Ectodermal cell (in vitro differentiated cells): Measurements from ENCODE around the gene PROSER2.

Experiments used
- H3K27ac ChIP-seq: 2 replicates; pipeline ENCODE4 v1.7.0; 2013; ENCODE audit warnings: mild to moderate bottlenecking, low read depth, low read length; ENCODE audit not compliant: insufficient read depth, poor library complexity, severe bottlenecking
- H3K27me3 ChIP-seq: 2 replicates; pipeline ENCODE4 v1.7.0; 2013; ENCODE audit warnings: mild to moderate bottlenecking, low read length; ENCODE audit not compliant: insufficient read depth, control insufficient read depth, poor library complexity, severe bottlenecking
- H3K36me3 ChIP-seq: one replicate; pipeline ENCODE4 v1.7.0; 2013; ENCODE audit warnings: low read length; ENCODE audit not compliant: control insufficient read depth, insufficient read depth
- H3K4me1 ChIP-seq: one replicate; pipeline ENCODE4 v1.7.0; 2013; ENCODE audit warnings: low read length; ENCODE audit not compliant: control insufficient read depth, insufficient read depth
- H3K4me3 ChIP-seq: 2 replicates; pipeline ENCODE4 v1.7.0; 2013; ENCODE audit warnings: low read depth, low read length, control low read depth; ENCODE audit not compliant: insufficient read depth
- H3K9me3 ChIP-seq: 2 replicates; pipeline ENCODE4 v1.7.0; 2013; ENCODE audit warnings: mild to moderate bottlenecking, low read length, moderate library complexity; ENCODE audit not compliant: control insufficient read depth
- WGBS, 2 experiments: methylation state at CpG; one replicate each; pipeline ENCODE4 v1.1.7; 2013; ENCODE audit warnings: missing lambda C conversion rate in 2 of 2; 5-methylcytosine and 5-hydroxymethylcytosine counted together

Gene PROSER2

DNA sequence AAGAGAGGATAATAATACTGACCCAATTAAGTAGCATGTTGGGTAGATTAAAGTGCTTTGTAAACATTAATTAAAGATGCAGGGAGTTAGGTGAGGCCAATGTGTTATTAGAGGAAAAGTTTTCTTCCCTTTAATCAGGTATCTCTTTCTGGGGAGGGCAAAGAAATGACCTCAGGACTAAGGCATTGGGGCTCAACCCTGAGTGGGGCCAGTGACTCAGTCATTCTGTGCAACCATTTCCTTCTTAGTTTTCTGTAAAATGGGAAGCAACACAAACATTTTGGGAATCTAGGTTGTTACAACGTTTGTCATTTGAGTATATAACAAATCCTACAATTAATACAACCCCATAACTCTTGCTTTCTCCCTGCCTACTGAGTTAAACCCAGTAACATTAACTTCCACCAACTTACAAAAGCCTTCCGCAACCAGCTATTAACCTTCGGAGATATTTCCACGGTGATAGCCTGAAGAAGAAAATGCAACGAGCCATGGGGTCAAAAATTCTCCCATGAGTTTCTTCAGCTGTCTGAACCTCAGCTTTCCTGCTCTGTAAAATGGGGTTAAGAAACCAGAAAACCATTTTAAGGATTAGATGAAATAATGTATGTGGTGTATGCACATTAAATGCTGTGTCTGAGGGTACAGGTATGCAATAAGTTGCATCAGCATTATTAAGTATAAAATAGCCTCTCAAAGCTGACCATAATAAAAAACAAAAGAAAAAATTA, 965 bp upstream of the PROSER2 start:
- 83 to 93% methylated on average over 5 of the region's 5 CpGs for WGBS, 2 experiments
- Histone ChIP-seq H3K27ac (no peak overlapping the region), H3K36me3 (no peaks in the 10 kb centered on the region), H3K4me1 (no peaks in the 10 kb centered on the region), H3K4me3 (no peak overlapping the region), H3K27me3 (peaks cover 32% of the 10 kb centered on the region), H3K9me3 (no peaks in the 10 kb centered on the region)

- H3K27me3 ChIP-seq = peaks cover 32% of the 10 kb centered on the region
- peak overlapping the region; percentile 64 for H3K4me3 ChIP-seq
- no peaks in the 10 kb centered on the region for H3K36me3 ChIP-seq
- H3K4me1 ChIP-seq = no peaks in the 10 kb centered on the region
- no peaks in the 10 kb centered on the region for H3K9me3 ChIP-seq
- H3K27ac ChIP-seq = no peak overlapping the region
- 61 to 89% methylated on average over 3 to 4 of the region's 8 CpGs for WGBS, 2 experiments
These were observed 391 bp upstream of the PROSER2 start for GRCh38 chr10:11822809-11823121.

GRCh38 chr10:11823989-11824346, 812 bp downstream of the PROSER2 start:
- H3K9me3 ChIP-seq = no peaks in the 10 kb centered on the region
- no peak overlapping the region for H3K27ac ChIP-seq
- H3K27me3 ChIP-seq = peaks cover 32% of the 10 kb centered on the region
- 29 to 57% methylated on average over 5 to 6 of the region's 6 CpGs for WGBS, 2 experiments
- no peaks in the 10 kb centered on the region for H3K4me1 ChIP-seq
- H3K36me3 ChIP-seq = no peaks in the 10 kb centered on the region
- H3K4me3 ChIP-seq = peak overlapping the region; percentile 64

- Histone ChIP-seq H3K36me3 (no peaks in the 10 kb centered on the region), H3K4me1 (no peaks in the 10 kb centered on the region), H3K27ac (no peak overlapping the region), H3K4me3 (no peak overlapping the region), H3K9me3 (no peaks in the 10 kb centered on the region), H3K27me3 (peaks cover 32% of the 10 kb centered on the region)
- 81 to 90% methylated on average over 4 of the region's 6 CpGs for WGBS, 2 experiments
These were observed 1.2 kb downstream of the PROSER2 start for GRCh38 chr10:11824376-11824775.

- Histone ChIP-seq H3K27ac (no peak overlapping the region), H3K4me3 (no peak overlapping the region), H3K36me3 (no peaks in the 10 kb centered on the region), H3K27me3 (peaks cover 32% of the 10 kb centered on the region), H3K4me1 (no peaks in the 10 kb centered on the region), H3K9me3 (no peaks in the 10 kb centered on the region)
- 96 to 97% methylated on average over 11 of the region's 11 CpGs for WGBS, 2 experiments
These were observed 1.7 kb downstream of the PROSER2 start for GRCh38 chr10:11824825-11825224.

- Histone ChIP-seq H3K27ac (no peak overlapping the region), H3K9me3 (no peaks in the 10 kb centered on the region), H3K4me3 (no peak overlapping the region), H3K4me1 (no peaks in the 10 kb centered on the region), H3K36me3 (no peaks in the 10 kb centered on the region), H3K27me3 (peaks cover 32% of the 10 kb centered on the region)
- WGBS, 2 experiments = 94 to 95% methylated on average over 19 of the region's 19 CpGs
These were observed 2.7 kb downstream of the PROSER2 start for GRCh38 chr10:11825796-11826414.

DNA sequence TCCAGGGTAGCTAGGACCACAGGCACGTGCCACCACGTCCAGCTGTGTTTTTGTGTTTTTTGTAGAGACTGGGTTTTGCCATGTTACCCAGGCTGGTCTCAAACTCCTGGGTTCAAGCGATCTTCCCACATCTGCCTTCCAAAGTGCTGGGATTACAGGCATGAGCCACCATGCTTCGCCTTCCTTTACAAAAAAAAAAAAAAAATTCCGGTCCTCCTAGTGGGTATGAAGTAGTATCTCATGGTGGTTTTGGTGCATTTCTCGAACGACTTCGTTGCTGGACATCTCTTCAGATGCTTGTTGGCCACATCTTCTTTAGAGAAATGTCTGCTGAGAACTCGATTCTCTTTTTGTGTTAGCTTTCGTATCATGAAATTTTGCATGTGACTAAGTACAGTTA, 3.9 kb downstream of the PROSER2 start:
- no peaks in the 10 kb centered on the region for H3K9me3 ChIP-seq
- no peak overlapping the region for H3K4me3 ChIP-seq
- H3K27ac ChIP-seq = no peak overlapping the region
- H3K27me3 ChIP-seq = peaks cover 32% of the 10 kb centered on the region
- WGBS, 2 experiments = 92 to 95% methylated on average over 10 of the region's 10 CpGs
- H3K4me1 ChIP-seq = no peaks in the 10 kb centered on the region
- no peaks in the 10 kb centered on the region for H3K36me3 ChIP-seq

DNA sequence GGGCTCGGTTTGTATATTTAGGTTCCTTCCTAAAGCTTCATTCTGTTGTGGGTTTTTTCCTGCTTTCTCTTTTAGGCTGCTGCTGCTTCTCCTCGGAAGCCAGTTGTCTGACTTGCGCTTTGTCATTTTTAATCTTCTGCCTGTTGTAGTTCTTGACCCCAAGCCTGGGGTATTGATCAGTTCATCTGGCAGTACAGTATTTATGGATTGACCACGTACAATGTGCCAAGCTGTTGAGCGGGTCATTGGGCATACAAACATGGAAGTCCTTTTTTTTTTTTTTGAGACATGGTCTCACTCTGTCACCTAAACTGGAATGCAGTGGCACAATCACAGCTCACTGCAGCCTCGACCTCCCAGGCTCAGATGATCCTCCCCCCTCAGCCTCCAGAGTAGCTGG, 4.3 kb downstream of the PROSER2 start:
- Histone ChIP-seq H3K27ac (no peak overlapping the region), H3K9me3 (no peaks in the 10 kb centered on the region), H3K4me3 (no peak overlapping the region), H3K27me3 (peaks cover 32% of the 10 kb centered on the region), H3K36me3 (no peaks in the 10 kb centered on the region), H3K4me1 (no peaks in the 10 kb centered on the region)
- WGBS, 2 experiments = 93 to 94% methylated on average over 6 of the region's 6 CpGs

DNA sequence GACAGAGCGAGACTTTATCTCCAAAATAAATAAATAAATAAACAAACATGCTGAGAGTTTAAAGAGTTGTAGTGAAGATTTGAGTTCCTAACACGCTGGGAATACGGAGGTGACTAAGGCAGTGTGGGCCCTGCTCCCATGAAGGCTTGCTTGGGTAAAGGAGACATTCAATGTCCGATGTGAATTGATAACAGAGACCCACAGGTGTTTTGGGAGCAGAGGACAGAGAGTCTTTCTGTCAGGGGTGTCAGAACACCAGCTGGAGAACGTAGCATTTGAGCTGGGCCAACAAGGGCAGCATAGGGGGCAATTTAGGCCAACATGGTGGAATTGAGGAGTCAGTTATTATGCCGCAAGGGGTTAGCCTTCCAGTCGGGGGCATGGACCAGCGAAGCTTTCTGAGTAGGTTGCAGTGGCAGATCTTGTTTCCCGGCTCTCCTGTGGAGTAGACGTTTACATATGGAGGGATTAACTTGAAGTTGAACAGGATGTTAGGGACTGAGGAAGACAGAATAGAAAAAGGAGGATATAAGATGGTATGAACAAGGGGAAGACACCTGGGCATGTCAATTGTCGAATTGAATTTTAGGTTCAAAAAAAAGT, 5.6 kb downstream of the PROSER2 start:
- no peak overlapping the region for H3K4me3 ChIP-seq
- H3K4me1 ChIP-seq = no peaks in the 10 kb centered on the region
- H3K9me3 ChIP-seq = no peaks in the 10 kb centered on the region
- no peak overlapping the region for H3K27ac ChIP-seq
- no peaks in the 10 kb centered on the region for H3K36me3 ChIP-seq
- peaks cover 21% of the 10 kb centered on the region for H3K27me3 ChIP-seq
- WGBS, 2 experiments = 74 to 81% methylated on average over 10 to 11 of the region's 11 CpGs

DNA sequence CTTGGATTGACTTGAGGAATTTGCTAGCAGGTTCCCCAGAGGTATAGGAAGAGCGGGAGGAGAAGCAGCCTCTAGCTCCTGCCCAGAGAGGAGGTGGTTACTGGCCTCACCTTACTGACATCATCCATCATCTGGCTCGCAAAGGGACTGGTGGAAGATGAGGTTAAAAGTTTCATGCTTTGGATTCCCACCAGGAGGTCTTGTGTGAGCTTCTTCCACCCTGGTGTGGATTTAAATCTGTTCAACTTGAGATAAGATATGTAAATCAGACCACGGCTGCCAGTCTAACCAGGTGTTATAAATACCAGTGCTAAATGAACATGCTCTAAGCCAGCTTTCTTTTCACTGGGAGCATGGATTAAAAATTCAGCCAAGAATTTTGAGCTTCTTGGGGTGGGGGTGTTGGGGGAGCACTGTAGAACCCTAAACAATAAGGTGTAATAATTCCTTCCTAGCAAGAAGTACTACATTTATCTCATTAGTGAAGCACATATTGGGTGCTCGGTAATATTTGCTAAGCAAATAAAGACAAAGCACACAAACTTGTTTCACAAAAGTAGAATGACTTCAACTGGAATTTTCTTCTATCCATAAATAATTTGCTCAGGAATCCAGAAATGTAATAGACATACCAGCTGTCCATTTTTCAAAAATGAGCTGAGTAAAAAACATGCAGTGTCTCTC, 7.8 kb downstream of the PROSER2 start:
- Histone ChIP-seq H3K4me3 (no peak overlapping the region), H3K27ac (no peak overlapping the region), H3K27me3 (no peaks in the 10 kb centered on the region), H3K9me3 (no peaks in the 10 kb centered on the region), H3K36me3 (no peaks in the 10 kb centered on the region), H3K4me1 (no peaks in the 10 kb centered on the region)
- whole genome bisulfite sequencing, 2 experiments = 90% methylated on average over 4 of the region's 4 CpGs
